ENCODE results near the gene CYP3A5.
"Not testable (repeated sequence)": the region's sequence is repeated elsewhere in the genome, so short reads cannot be mapped to it uniquely, and the experiment has no call there.

The CYP3A5 gene

GRCh38 chr7:99685129-99685758 lies 5.4 kb upstream of the CYP3A5 start:
- no peak for DNase-seq (ENCODE audit: low spot score)

DNA sequence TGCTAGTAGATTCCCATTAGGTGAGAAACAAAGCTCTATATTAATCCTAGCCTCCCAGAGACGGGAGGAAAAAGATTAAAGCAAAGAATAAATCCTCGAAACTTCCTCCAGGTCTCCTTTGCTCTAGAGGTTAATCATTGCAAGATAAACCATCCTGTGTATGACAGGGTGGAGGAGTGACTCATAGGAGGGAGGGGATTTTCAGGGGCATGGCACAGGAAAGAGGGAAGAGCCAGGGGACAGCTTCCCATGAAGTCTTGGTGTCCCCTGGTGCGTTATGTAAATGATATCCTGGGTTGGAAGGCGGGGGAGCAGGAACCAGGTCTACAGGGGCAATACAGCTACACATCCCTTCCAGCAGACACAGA lies 780 bp downstream of the CYP3A5 start:
- peak; percentile 20 for DNase-seq (ENCODE audit: low spot score)

GRCh38 chr7:99677648-99678045 lies 2.1 kb downstream of the CYP3A5 start:
- DNase-seq (ENCODE audit: low spot score), result no peak

DNA sequence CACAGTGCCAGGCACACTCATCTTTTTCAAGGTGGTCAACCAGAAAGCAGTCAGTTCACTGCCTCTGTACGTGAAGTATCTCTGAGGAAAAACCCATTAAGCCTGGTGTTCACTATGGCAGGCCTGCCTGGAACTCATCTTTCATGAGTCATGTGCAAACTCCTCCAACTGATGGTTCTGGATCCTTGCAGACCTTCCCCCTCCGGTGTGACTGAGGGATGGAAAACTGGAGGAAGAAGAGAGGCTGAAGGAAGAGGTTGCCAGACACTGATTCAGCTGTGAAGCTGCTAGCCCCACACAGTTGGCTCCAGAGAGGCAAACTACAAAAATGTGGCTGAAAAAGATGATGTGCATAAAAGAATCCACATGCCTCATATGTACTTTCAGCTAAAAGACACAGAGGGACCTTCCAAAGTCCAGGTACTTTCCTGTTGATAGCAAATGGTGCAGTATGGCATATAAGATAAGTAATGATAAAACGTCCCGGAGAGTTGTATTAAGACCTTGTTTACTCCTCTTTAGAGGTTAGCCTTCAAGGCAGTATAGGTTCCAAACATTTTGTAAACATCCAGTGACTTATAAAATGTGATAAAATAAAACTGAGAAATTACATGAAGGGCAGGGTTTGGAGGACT lies 2.7 kb downstream of the CYP3A5 start:
- DNase-seq (ENCODE audit: low spot score), result peak; percentile 18

DNA sequence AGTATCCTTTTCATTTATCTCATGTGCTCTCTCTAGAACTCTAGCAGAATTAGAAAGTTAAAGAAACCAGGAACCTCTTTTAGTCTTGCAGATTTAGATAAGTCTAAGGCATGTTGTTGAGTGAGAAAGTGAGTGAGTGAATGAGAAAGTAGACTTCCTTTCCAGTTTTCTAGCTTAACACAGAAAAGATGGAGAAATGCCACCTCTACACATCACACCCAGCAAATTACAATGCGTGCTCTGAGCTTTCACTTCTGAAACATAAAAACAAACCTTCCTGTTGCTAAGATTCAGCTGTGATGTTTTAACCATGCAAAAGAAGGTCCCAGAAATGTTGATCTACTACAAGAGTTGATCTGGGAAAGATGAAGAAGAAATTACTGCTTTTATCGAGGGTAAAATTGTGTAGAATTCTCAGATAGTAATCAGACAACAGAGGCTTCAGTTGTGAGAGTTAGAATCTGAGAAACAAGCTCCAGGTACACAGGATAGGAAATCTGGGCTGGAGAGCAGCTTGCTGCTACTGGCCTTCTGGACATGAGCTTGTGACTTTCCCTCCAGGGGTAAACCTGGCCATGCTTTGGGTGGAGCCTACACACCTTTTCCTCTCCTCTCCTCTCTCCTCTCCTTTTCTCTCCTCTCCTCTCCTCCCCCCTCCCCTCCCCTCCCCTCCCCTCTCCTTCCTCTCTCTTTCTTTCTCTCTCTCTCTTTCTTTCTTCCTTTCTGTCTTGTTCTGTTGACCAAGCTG lies 4.6 kb downstream of the CYP3A5 start:
- no peak for DNase-seq (ENCODE audit: low spot score)

DNA sequence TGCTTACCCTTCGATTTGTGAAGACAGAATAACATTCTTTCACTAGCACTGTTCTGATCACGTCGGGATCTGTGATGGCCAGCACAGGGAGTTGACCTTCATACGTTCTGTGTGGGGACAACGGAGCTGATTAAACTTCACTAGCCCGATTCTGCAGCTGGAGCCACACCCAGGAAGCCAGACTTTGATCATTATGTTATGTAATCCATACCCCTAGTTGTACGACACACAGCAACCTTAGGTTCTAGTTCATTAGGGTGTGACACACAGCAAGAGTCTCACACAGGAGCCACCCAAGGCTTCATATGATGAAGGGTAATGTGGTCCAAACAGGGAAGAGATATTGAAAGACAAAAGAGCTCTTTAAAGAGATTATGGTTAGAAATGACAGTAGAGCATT lies 7.2 kb downstream of the CYP3A5 start:
- DNase-seq (ENCODE audit: low spot score), result no peak

DNA sequence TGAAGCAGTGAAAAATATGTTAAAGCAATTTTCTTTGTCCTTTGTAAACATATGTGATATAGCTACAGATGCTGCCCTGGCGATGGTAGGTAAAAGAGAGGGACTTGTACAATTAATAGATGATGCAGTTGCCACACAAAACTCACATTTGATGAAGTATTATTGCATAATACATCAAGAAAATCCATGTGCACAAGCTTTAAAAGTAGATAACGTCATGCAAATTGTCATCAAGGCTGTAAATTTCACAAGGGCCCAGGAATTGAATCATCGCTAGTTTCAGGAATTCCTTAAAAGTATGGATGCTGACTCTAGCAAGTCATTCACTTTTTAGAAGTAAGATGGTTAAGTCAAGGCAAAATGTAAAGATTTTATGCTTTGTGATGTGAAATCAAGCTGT lies 10.0 kb downstream of the CYP3A5 start:
- no peak for DNase-seq (ENCODE audit: low spot score)

- DNase-seq (ENCODE audit: low spot score), result no peak
Observed at GRCh38 chr7:99668541-99668940, 11.3 kb downstream of the CYP3A5 start.

DNA sequence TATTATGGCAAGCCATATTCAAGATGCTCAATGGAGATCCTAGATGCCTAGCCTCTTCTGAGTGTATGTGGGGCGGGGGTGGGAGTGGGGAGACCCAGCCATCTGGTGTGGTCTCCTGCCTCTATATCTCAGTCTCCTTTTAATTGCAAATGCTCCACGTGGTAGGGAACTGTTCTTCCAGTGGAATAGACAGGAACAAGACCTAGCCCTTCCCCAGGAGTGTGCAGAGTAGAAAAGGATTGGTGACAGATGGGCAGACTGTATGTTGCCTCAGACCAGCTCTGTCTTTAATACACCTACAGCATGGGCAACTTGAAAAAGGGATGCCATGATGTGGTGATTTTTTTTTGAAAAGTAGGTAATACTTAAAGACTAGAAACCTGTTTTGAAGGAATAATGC lies 12.6 kb downstream of the CYP3A5 start:
- no peak for DNase-seq (ENCODE audit: low spot score)

GRCh38 chr7:99666013-99666395 lies 13.8 kb downstream of the CYP3A5 start:
- no peak for DNase-seq (ENCODE audit: low spot score)

GRCh38 chr7:99665312-99666012 lies 14.3 kb downstream of the CYP3A5 start:
- no peak for DNase-seq (ENCODE audit: low spot score)

- not testable (repeated sequence) for DNase-seq (ENCODE audit: low spot score)
Observed at GRCh38 chr7:99657879-99658278, 21.9 kb downstream of the CYP3A5 start.

GRCh38 chr7:99654626-99655025 lies 25.2 kb downstream of the CYP3A5 start:
- DNase-seq (ENCODE audit: low spot score), result not testable (repeated sequence)

- no peak for DNase-seq (ENCODE audit: low spot score)
Observed at GRCh38 chr7:99653754-99654153, 26.0 kb downstream of the CYP3A5 start.

GRCh38 chr7:99653269-99653668 lies 26.5 kb downstream of the CYP3A5 start:
- DNase-seq (ENCODE audit: low spot score), result not testable (repeated sequence)

DNA sequence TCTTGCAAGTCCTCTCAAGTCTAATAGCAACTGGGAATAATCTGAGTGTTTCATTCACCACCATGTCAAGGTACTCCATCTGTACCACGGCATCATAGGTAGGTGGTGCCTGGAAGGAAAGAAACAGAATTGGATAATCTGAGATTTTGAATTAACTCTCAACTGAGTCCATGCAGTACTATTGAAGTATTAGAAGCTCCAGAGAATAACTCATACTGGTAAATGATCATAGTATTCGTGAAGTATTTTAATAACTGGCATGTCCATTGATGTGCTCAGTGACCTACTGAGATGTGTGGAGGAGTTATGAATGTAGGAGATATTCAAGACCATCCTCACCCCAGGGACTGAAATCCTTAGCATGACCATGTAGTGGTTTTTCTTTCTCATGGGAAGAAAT lies 27.1 kb downstream of the CYP3A5 start:
- DNase-seq (ENCODE audit: low spot score), result no peak

DNA sequence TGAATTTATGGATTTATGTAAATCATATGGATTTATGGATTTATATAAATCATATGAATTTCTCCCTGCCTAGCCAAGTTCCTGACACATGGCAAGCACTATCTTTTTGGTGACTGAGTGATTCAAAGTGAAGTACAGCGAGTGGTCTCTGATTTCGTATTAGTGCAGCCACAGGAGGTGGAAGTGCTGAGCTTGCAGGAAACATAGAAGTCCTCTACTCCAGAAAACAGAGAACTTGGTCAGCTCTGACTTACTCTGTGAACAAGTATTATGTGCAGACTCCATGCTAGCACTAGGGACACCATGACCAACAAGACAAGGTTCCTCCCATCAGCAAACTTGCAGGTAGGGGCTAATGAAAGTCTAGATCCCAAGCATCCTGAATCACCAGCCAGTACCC lies 28.5 kb downstream of the CYP3A5 start:
- DNase-seq (ENCODE audit: low spot score), result no peak

GRCh38 chr7:99648843-99649242 lies 31.0 kb downstream of the CYP3A5 start:
- no peak for DNase-seq (ENCODE audit: low spot score)

GRCh38 chr7:99645590-99645989 lies 34.2 kb downstream of the CYP3A5 start:
- DNase-seq (ENCODE audit: low spot score), result no peak

DNA sequence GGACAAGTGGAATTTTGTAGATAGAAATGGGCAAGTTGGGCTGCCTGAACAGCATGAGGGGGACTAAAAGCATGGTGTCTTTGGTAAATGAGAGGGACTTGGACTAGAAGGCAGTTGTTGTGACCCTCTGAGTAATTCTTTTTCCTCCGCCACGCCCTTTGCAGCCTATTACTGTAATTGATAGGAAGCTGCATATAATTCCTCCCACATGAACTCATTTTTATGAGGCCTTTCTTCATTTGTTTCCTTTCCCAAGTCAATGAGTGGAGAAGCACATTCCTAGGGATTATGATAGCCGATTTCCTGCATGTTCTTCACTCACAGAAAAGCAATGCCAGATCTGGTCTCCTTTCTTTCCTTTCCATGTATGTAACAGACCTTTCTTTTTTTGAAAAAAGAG lies 35.4 kb downstream of the CYP3A5 start:
- DNase-seq (ENCODE audit: low spot score), result no peak

DNA sequence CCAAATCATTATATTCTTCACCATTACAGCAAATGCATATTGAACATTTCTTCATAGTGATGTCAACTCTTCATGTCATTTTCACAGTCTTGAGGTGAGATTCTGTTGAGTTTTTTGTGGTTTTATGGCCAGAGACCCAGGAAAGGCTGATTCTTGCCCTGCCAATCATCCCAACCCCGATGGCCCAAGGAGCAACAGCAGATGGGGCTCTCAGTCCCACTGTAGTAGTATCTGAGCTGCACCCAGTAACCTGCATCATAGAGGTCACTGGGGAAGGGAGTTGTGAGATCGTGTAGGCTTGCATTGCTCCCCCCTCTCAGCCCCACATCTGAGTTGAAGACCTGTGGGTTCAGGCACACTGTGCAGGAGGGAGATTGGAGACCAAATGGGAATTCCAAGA lies 36.3 kb downstream of the CYP3A5 start:
- no peak for DNase-seq (ENCODE audit: low spot score)

DNA sequence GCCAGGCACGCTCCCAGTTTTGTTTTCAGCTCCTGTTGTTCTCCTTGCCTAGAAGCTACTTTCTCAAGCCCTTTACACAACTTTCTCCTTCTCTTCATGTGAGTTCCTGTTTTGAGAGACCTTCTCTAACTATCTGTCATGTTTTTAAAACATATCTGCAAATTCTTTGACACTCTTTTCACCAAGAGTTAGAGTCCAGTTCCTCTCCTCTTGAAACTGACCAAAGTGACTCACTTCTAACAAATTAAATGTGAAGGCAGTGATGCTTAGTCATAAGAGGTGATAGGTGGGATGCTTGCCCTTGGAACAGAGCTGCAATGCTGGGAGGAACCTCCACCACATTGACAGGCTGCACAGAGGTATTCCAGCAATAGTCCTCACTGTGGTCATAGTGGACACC lies 37.8 kb downstream of the CYP3A5 start:
- DNase-seq (ENCODE audit: low spot score), result no peak

DNA sequence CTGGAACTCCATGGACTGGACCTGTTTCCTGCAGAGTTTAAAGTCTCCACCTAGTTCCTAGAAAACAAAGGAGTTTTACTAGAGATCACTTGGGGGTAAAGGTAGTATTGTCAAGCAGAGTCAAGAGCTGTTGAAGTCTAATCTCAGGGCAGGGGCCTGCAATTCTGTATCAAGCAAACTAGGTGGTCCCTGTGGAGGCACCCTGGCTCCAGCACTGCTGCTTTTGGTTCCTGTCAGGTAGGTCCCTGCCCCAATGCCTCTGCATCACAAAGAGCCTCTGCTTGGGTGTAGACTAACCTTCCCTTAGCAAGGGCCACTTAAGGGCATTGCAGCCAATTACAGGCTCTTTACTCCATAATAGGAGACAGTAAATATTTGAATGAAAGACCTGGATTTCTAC lies 40.5 kb downstream of the CYP3A5 start:
- DNase-seq (ENCODE audit: low spot score), result no peak

All from GM03348 (cell line).